WERI-Rb-1 (cell line): Measurements from ENCODE around the gene NCKIPSD.

ENCODE experiments used
- DNase-seq: peaks from one replicate; pipeline ENCODE4 v3.0.0-alpha.2; 2020
- H3K27ac ChIP-seq: fragments of 250-450 bp; sonication (Bioruptor Pico); 2 replicates; pipeline ENCODE4 v1.5.1; 2020; ENCODE audit warnings: mild to moderate bottlenecking, moderate library complexity
- H3K27me3 ChIP-seq: fragments of 250-450 bp; sonication (Bioruptor Pico); 2 replicates; pipeline ENCODE4 v1.5.1; 2021; ENCODE audit warnings: mild to moderate bottlenecking, low read depth, moderate library complexity; ENCODE audit not compliant: insufficient read depth, severe bottlenecking
- H3K36me3 ChIP-seq: fragments of 250-450 bp; sonication (Bioruptor Pico); 2 replicates; pipeline ENCODE4 v1.5.1; 2020; ENCODE audit warnings: mild to moderate bottlenecking, moderate library complexity
- H3K4me3 ChIP-seq: 2 replicates; pipeline ENCODE4 v1.5.1; 2011; ENCODE audit warnings: low read depth, mild to moderate bottlenecking, control low read depth, low read length
- H3K9me3 ChIP-seq: fragments of 250-450 bp; sonication (Bioruptor Pico); 2 replicates; pipeline ENCODE4 v1.5.1; 2021; ENCODE audit warnings: mild to moderate bottlenecking, moderate library complexity; ENCODE audit not compliant: severe bottlenecking
- TF ChIP-seq, protein P1 (sequence below): IDR thresholded peaks from 2 replicates; pipeline ENCODE4 v1.5.1; 2011; ENCODE audit warnings: low read depth, mild to moderate bottlenecking, control low read depth, inconsistent platforms, low read length

Gene NCKIPSD

DNA sequence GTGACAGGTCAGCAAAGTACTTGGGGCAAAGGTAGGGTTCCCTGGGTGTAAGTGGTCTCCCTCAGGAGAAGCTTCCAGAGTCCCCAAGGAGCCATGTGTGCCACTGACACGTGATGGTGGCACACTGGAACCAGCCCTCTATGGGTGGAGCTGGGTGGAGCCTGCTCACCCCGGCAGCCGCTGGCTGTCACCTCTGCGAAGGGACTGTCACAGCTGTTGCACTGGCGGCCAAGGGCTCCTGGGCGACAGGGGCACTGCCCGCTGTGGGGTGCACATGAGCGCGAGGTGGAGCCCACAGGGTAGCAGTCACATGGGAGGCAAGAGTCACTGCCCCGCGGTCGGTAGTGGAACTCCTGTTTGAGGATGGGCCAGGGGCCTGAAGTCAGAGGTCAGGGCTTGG, 35.0 kb downstream of the NCKIPSD start:
- Histone ChIP-seq H3K27me3 (no peaks in the 10 kb centered on the region), H3K27ac (no peak overlapping the region), H3K9me3 (no peaks in the 10 kb centered on the region), H3K4me3 (no peak overlapping the region), H3K36me3 (peaks cover 83% of the 10 kb centered on the region)
- TF ChIP-seq, protein P1, sequence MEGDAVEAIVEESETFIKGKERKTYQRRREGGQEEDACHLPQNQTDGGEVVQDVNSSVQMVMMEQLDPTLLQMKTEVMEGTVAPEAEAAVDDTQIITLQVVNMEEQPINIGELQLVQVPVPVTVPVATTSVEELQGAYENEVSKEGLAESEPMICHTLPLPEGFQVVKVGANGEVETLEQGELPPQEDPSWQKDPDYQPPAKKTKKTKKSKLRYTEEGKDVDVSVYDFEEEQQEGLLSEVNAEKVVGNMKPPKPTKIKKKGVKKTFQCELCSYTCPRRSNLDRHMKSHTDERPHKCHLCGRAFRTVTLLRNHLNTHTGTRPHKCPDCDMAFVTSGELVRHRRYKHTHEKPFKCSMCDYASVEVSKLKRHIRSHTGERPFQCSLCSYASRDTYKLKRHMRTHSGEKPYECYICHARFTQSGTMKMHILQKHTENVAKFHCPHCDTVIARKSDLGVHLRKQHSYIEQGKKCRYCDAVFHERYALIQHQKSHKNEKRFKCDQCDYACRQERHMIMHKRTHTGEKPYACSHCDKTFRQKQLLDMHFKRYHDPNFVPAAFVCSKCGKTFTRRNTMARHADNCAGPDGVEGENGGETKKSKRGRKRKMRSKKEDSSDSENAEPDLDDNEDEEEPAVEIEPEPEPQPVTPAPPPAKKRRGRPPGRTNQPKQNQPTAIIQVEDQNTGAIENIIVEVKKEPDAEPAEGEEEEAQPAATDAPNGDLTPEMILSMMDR: no peak
- no peak for DNase-seq

DNA sequence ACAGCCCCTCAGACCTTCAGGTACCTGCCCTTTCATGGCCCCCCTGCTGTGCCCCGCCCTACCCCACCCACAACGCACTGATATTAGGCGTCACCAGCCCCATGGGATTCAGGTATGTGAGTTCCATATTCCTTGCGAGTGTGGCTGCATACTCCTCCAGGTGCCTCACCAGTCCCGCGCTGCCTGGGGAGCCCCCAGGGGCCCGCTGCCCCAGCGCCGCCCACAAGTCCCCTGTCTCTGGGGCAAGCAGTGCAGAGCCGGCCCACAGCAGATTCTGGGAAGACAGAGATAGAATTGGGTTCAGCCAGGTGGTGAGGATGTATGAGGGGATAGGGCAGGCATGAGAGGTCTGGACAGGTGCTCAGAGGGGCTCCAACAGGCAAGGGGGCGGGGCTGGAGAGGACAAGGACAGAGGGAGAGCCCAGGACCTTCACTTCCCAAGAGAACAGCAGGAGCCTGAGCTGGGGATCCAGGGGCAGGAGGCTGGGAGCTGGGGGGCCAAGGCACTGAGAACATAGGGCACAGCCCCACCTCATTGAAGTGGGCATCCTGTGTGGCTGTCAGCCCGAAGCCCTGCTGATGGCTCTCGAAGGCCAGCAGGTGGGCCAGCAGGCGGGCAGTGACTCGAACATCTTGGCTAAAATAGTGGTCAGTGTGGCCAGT, 37.4 kb downstream of the NCKIPSD start:
- no peak for DNase-seq
- no peak overlapping the region for H3K4me3 ChIP-seq
- TF ChIP-seq, protein P1: no peak
- peaks cover 86% of the 10 kb centered on the region for H3K36me3 ChIP-seq
- H3K27me3 ChIP-seq: no peaks in the 10 kb centered on the region
- H3K27ac ChIP-seq: no peak overlapping the region
- no peaks in the 10 kb centered on the region for H3K9me3 ChIP-seq

DNA sequence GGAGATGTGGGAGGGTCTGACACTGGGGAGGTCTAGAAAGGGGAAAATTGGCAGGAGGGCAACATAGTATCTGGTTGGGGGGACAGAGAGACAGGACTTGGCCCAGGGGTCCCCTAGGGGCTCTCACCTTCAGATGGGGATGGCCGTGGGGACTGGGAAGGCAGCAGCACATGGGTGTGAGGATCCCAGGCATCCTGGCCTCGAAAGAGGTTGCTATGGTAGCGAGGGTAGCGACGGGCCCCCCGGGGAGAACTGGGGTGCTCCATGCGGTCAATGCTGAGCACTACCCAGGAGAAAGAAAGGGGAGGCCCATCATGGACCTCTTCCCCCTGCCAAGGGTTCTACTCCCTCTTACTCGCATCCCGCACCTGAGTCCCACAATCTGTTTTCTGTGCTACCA, 38.0 kb downstream of the NCKIPSD start:
- Histone ChIP-seq H3K27ac (no peak overlapping the region), H3K4me3 (no peak overlapping the region), H3K27me3 (no peaks in the 10 kb centered on the region), H3K36me3 (peaks cover 86% of the 10 kb centered on the region), H3K9me3 (no peaks in the 10 kb centered on the region)
- DNase-seq: no peak
- TF ChIP-seq, protein P1: no peak

DNA sequence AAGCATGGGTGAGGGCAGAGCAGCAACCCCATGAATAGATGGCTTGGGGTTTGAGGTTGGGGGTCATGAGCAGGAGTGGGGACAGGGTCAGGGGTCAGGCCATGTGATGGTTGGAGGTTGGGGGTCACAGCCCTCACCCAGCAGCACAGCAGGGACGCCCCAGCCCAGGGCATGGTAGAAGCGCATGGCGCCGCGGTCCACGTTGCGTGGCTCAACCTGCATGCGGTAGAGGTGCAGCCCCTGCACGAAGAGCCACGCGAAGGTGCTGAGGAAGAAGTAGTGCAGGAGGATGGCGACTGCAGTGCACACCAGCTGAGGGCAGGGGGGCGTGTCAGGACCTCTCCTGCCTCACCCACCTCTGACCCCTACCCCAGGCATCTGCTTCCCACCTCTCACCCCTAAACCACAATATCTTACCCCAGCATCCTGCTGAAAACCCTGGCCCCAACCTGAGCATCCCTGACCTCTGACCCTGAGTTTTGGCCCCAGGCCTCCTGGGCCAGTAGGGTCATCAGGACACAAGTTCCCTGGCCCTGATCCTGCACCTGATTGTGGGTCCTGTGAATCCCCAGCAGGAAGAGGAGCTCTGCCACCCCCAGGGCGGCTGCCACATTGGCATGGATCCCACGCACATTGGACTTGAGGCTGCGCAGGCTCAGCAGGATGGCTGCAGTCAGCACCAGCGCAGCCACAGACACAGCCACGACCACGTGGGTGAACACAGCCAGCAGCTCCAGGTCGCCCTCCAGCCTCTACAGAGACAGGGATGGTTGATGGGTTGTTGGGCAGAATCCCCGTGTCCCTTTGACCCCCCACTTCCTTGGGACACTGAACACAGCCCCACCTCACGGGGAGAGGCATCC, 40.6 kb downstream of the NCKIPSD start:
- H3K36me3 ChIP-seq: peaks cover 88% of the 10 kb centered on the region
- TF ChIP-seq, protein P1: no peak

DNA sequence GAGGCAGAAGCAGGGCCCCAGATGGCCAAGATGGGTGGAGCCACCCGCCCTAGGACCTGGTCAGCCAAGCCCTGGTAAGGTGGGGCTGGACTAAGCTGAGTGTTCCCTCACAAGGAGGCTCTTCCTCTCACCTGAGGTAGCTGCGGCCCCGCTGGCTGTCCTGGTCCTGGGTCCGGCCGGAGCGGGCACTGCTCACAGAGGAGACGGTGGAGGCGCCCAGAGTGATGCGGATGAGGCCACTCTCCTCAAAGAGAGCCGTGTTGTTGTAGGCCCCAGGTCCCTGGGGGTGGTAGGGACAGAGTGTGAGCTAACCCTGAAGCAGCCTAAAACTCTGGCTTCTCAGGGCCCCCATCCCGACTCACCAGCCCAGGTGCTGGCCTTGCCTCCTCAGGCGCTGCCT, 43.1 kb downstream of the NCKIPSD start:
- no peaks in the 10 kb centered on the region for H3K9me3 ChIP-seq
- TF ChIP-seq, protein P1: no peak
- no peak overlapping the region for H3K27ac ChIP-seq
- no peak overlapping the region for H3K4me3 ChIP-seq
- H3K27me3 ChIP-seq: no peaks in the 10 kb centered on the region
- peaks cover 88% of the 10 kb centered on the region for H3K36me3 ChIP-seq
- DNase-seq: no peak

More for the DNA sequence above, 40.6 kb downstream of the NCKIPSD start:
- Histone ChIP-seq H3K9me3 (no peaks in the 10 kb centered on the region), H3K27ac (no peak overlapping the region), H3K4me3 (no peak overlapping the region), H3K27me3 (no peaks in the 10 kb centered on the region)
- DNase-seq: no peak
